BE2C (cell line): ENCODE data around the gene NOBOX.
"Not testable (repeated sequence)": the region's sequence is repeated elsewhere in the genome, so short reads cannot be mapped to it uniquely, and the experiment has no call there.

Experiments used
- DNase-seq: peaks from one replicate; pipeline ENCODE4 v3.0.0-alpha.2; 2020
- H3K27me3 ChIP-seq: fragments of 250-450 bp; sonication (Bioruptor Pico); 2 replicates; pipeline ENCODE4 v1.5.1; 2020; ENCODE audit warnings: mild to moderate bottlenecking
- H3K36me3 ChIP-seq: fragments of 250-450 bp; sonication (Bioruptor Pico); 2 replicates; pipeline ENCODE4 v1.5.1; 2020; ENCODE audit warnings: mild to moderate bottlenecking
- H3K4me1 ChIP-seq: fragments of 250-450 bp; sonication (Bioruptor Pico); 2 replicates; pipeline ENCODE4 v1.5.1; 2020
- H3K4me3 ChIP-seq: 2 replicates; pipeline ENCODE4 v1.5.1; 2011; ENCODE audit warnings: low read depth, low read length
- H3K9me3 ChIP-seq: fragments of 250-450 bp; sonication (Bioruptor Pico); 2 replicates; pipeline ENCODE4 v1.5.1; 2020
- TF ChIP-seq, protein P1 (sequence below): IDR thresholded peaks from 2 replicates; pipeline ENCODE4 v1.5.1; 2012; ENCODE audit warnings: mild to moderate bottlenecking, low read depth, low read length

Gene NOBOX

DNA sequence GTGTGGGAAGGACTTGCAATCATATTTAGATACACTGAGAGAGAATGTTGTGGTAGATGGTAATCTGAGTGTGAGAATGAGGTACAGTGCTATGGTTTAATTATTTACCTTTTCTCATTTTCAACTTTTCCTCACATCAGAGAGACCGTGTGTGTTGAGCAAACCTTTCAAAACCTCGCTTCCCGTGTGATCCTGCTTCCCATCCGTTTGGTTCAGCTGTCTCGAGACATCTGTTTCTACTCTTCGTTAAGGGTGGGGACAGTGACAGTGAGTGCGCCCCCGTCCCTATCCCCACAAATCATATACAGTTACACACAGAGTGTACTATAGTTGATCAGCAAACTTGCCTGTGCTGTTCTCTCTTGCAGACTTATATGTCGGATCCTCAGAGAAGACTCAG, 33.0 kb upstream of the NOBOX start:
- no peak for DNase-seq
- TF ChIP-seq, protein P1, sequence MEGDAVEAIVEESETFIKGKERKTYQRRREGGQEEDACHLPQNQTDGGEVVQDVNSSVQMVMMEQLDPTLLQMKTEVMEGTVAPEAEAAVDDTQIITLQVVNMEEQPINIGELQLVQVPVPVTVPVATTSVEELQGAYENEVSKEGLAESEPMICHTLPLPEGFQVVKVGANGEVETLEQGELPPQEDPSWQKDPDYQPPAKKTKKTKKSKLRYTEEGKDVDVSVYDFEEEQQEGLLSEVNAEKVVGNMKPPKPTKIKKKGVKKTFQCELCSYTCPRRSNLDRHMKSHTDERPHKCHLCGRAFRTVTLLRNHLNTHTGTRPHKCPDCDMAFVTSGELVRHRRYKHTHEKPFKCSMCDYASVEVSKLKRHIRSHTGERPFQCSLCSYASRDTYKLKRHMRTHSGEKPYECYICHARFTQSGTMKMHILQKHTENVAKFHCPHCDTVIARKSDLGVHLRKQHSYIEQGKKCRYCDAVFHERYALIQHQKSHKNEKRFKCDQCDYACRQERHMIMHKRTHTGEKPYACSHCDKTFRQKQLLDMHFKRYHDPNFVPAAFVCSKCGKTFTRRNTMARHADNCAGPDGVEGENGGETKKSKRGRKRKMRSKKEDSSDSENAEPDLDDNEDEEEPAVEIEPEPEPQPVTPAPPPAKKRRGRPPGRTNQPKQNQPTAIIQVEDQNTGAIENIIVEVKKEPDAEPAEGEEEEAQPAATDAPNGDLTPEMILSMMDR = no peak

DNA sequence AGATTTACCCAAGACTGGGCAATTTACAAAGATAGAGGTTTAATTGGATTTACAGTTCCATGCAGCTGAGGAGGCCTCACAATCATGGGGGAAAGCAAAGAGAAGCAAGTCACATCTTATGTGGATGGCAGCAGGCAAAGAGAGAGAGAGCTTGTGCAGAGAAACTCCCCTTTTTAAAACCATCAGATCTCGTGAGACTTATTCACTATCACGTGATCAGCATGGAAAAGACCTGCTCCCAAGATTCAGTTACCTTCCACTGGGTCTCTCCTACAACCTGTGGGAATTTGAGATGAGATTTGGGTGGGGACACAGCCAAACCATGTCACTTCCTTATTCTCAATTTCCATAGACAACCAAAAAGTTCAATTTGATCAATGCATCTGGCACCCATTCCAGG, 24.9 kb upstream of the NOBOX start:
- Histone ChIP-seq H3K4me1 (no peaks in the 10 kb centered on the region), H3K4me3 (no peak overlapping the region), H3K27me3 (no peaks in the 10 kb centered on the region), H3K36me3 (no peaks in the 10 kb centered on the region), H3K9me3 (no peaks in the 10 kb centered on the region)
- TF ChIP-seq, protein P1 = no peak
- no peak for DNase-seq

More for the DNA sequence above, 33.0 kb upstream of the NOBOX start:
- Histone ChIP-seq H3K36me3 (no peaks in the 10 kb centered on the region), H3K27me3 (no peaks in the 10 kb centered on the region), H3K9me3 (no peaks in the 10 kb centered on the region), H3K4me3 (no peak overlapping the region), H3K4me1 (no peaks in the 10 kb centered on the region)

DNA sequence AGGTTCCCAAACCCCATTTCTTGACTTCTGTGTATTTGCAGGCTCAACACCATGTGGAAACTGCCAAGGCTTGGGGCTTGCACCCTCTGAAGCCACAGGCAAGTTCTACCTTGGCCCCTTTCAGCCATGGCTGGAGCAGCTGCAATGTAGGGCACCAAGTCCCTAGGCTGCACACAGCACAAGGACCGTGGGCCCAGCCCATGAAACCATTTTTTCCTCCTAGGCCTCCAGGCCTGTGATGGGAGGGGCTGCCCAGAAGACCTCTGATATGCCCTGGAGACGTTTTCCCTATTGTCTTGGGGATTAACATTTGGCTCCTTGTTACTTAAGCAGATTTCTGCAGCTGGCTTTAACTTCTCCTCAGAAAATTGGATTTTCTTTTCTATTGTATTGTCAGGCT, 24.0 kb upstream of the NOBOX start:
- DNase-seq, H3K4me1 ChIP-seq, H3K9me3 ChIP-seq, H3K36me3 ChIP-seq, H3K4me3 ChIP-seq, H3K27me3 ChIP-seq: not testable (repeated sequence)

DNA sequence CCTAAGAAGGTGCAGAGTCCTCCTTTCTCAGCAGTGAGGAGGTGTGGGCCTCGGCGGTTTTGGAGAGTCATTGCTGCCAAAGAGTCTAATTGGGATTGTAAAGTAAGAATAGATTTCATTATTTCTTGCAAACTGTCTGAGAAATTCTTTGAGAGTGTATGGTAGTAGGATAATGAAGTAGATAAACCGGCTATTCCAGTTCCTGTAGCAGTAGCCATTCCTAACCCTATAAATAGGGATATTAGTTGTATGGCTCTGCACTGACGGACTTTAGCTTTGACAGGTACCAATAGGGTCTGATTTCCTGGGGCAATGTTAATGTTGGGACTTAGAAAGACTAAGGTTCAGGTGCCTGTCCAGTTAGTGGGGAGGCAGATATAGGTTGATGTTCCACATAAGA, 15.4 kb upstream of the NOBOX start:
- not testable (repeated sequence) for DNase-seq, H3K9me3 ChIP-seq, H3K4me1 ChIP-seq, H3K27me3 ChIP-seq, H3K36me3 ChIP-seq, H3K4me3 ChIP-seq

DNA sequence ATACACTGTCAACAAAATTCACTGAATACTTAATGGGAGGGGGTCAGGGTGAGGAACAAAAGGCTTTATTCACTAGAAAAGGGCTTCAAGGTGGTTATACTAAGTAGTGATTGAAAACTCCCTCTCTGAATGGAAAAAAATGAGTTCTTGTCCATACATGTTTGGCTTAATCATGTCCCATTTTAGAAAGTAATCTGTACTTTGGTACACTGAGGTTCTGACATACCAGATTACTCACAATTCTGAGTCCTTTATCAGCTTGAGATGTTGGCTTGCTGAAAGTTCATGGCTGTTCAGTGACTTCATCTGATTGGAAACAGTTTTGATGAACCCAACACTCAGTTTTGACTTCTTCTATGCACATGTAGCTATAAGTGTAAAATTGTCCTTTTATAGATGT, 12.8 kb upstream of the NOBOX start:
- Histone ChIP-seq H3K4me3 (no peak overlapping the region), H3K27me3 (no peaks in the 10 kb centered on the region), H3K9me3 (no peaks in the 10 kb centered on the region), H3K36me3 (no peaks in the 10 kb centered on the region), H3K4me1 (no peaks in the 10 kb centered on the region)
- TF ChIP-seq, protein P1 = no peak
- DNase-seq = no peak

GRCh38 chr7:144415858-144416257, 12.4 kb upstream of the NOBOX start:
- Histone ChIP-seq H3K4me1 (no peaks in the 10 kb centered on the region), H3K4me3 (no peak overlapping the region), H3K36me3 (no peaks in the 10 kb centered on the region), H3K27me3 (no peaks in the 10 kb centered on the region), H3K9me3 (no peaks in the 10 kb centered on the region)
- no peak for DNase-seq
- TF ChIP-seq, protein P1 = no peak

GRCh38 chr7:144414815-144415214, 11.3 kb upstream of the NOBOX start:
- DNase-seq = no peak
- no peak overlapping the region for H3K4me3 ChIP-seq
- no peaks in the 10 kb centered on the region for H3K4me1 ChIP-seq
- TF ChIP-seq, protein P1 = no peak
- no peaks in the 10 kb centered on the region for H3K9me3 ChIP-seq
- no peaks in the 10 kb centered on the region for H3K36me3 ChIP-seq
- H3K27me3 ChIP-seq = no peaks in the 10 kb centered on the region
